A172 (cell line): Measurements from ENCODE around the gene LARP4B. TPM values are rescaled to one million over a fixed set of nuclear protein-coding genes. Genes with fewer than 3 reads are reported as not detected.
"Not testable (repeated sequence)": the region's sequence is repeated elsewhere in the genome, so short reads cannot be mapped to it uniquely, and the experiment has no call there.

Source experiments
- DNase-seq: peaks from one replicate; pipeline ENCODE4 v3.0.0-alpha.2; 2015; ENCODE audit warnings: low spot score
- total RNA-seq: library from RNA; depleted of rRNA; stranded (reverse); fragments of >200 nt; shearing (Covaris generic); gene quantifications from 2 replicates; pipeline ENCODE4 v1.2.3, GENCODE V29; 2014

The LARP4B gene
- total RNA-seq, 1 experiment from 2014 or later = 55.7 TPM

- DNase-seq = no peak
Measured at GRCh38 chr10:958106-958505, 26.6 kb upstream of the LARP4B start.

- no peak for DNase-seq
Measured at GRCh38 chr10:955820-956217, 24.3 kb upstream of the LARP4B start.

GRCh38 chr10:955127-955819, 23.8 kb upstream of the LARP4B start:
- no peak for DNase-seq

- no peak for DNase-seq
Measured at GRCh38 chr10:954396-954795, 22.9 kb upstream of the LARP4B start.

- DNase-seq = no peak
Measured at GRCh38 chr10:953836-954235, 22.3 kb upstream of the LARP4B start.

- no peak for DNase-seq
Measured at GRCh38 chr10:949446-949845, 17.9 kb upstream of the LARP4B start.

GRCh38 chr10:948347-948746, 16.8 kb upstream of the LARP4B start:
- DNase-seq = no peak

- DNase-seq = no peak
Measured at GRCh38 chr10:947881-948280, 16.4 kb upstream of the LARP4B start.

- DNase-seq = no peak
Measured at GRCh38 chr10:947051-947450, 15.5 kb upstream of the LARP4B start.

GRCh38 chr10:945778-946177, 14.3 kb upstream of the LARP4B start:
- no peak for DNase-seq

- DNase-seq = peak; percentile 39
Measured at GRCh38 chr10:944034-944831, 12.7 kb upstream of the LARP4B start.

GRCh38 chr10:943334-944033, 12.0 kb upstream of the LARP4B start:
- DNase-seq = no peak

GRCh38 chr10:938941-939678, 7.6 kb upstream of the LARP4B start:
- no peak for DNase-seq

- DNase-seq = no peak
Measured at GRCh38 chr10:934746-935406, 3.4 kb upstream of the LARP4B start.

GRCh38 chr10:934165-934564, 2.7 kb upstream of the LARP4B start:
- DNase-seq = not testable (repeated sequence)

- no peak for DNase-seq
Measured at GRCh38 chr10:932589-932988, 1.1 kb upstream of the LARP4B start.

- peak; percentile 46 for DNase-seq
Measured at GRCh38 chr10:930625-931325, 730 bp downstream of the LARP4B start.

GRCh38 chr10:929960-930624, 1.4 kb downstream of the LARP4B start:
- no peak for DNase-seq

GRCh38 chr10:927131-927530, 4.4 kb downstream of the LARP4B start:
- DNase-seq = no peak

- DNase-seq = no peak
Measured at GRCh38 chr10:926075-926698, 5.3 kb downstream of the LARP4B start.
